ENCODE measurements around the gene DDX18.

Gene DDX18

DNA sequence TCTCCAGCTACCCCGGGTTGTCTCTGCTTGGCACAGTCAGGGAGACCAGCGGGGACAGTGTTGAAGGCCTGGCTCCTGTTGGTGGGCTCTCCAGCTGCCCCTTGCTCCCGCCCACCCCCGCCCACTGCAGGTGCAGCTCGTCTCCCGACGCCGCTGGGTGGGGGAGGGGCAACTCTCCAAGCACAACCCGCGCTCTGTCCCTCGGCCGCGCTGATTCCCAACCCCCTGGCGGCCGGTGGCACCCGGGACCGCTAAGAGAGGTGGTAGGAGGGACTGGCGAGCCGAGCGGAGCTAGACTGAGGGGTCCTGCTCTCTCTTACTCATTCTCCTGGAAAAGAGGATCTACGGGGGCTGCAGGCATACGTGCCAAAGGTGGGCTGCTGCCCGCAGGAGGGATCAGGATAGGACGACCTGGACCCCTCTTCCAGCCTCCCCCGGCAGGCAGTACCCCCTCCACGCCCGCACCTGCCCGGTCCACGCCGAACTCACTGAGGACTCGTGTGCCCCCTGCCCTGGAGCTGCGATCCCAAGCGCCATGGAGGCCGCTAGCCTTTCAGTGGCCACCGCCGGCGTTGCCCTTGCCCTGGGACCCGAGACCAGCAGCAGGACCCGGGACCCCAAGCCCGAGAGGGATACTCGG, 44.5 kb downstream of the DDX18 start:
- Histone ChIP-seq H3K9me3 (ENCODE audit: insufficient read depth, low read depth, low read length) (no peaks in the 10 kb centered on the region), H3K4me3 (ENCODE audit: low read length) (no peak overlapping the region; the same call in 1 of the 2 replicates), H3K27ac (ENCODE audit: low read length) (no peak overlapping the region), H3K36me3 (ENCODE audit: insufficient read depth, low read depth, low read length) (no peaks in the 10 kb centered on the region), H3K4me1 (ENCODE audit: insufficient read depth, low read length) (peaks cover 3% of the 10 kb centered on the region; the same call in 1 of the 2 replicates), H3K9ac (ENCODE audit: low read depth, low read length) (no peak overlapping the region), H3K27me3 (ENCODE audit: insufficient read depth, low read length) (peaks cover 14% of the 10 kb centered on the region; the same call in 1 of the 2 replicates)

DNA sequence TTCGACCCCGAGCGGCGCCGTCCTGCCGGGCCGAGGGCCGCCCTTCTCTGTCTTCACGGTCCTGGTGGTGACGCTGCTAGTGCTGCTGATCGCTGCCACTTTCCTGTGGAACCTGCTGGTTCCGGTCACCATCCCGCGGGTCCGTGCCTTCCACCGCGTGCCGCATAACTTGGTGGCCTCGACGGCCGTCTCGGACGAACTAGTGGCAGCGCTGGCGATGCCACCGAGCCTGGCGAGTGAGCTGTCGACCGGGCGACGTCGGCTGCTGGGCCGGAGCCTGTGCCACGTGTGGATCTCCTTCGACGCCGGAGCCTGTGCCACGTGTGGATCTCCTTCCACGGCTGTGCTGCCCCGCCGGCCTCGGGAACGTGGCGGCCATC, 45.0 kb downstream of the DDX18 start:
- peaks cover 14% of the 10 kb centered on the region; the same call in 1 of the 2 replicates for H3K27me3 ChIP-seq (ENCODE audit: insufficient read depth, low read length)
- no peak overlapping the region for H3K4me3 ChIP-seq (ENCODE audit: low read length)
- H3K9ac ChIP-seq (ENCODE audit: low read depth, low read length), result no peak overlapping the region

DNA sequence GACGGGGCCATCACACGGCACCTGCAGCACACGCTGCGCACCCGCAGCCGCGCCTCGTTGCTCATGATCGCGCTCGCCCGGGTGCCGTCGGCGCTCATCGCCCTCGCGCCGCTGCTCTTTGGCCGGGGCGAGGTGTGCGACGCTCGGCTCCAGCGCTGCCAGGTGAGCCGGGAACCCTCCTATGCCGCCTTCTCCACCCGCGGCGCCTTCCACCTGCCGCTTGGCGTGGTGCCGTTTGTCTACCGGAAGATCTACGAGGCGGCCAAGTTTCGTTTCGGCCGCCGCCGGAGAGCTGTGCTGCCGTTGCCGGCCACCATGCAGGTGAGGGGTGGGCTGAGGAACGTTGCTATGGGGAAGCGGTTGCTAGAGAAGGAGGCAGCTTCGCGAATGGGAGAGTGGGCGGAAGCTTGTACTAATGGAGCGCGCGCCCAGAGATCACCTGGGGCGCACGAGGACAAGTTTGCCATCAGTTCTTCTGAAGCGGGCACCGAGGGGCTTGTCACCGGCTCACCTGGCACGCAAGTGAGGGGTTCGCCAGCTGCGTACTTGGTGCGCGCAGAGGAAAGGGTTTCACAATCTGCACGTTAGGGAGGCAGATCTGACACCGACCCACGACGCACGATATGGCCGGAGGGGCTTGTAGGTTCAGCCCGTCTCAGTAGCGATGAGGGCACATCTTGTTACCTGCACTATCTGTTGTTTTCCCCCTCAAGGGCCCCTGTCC, 45.6 kb downstream of the DDX18 start:
- no peak overlapping the region for H3K4me3 ChIP-seq (ENCODE audit: low read length)
- H3K9me3 ChIP-seq (ENCODE audit: insufficient read depth, low read depth, low read length), result no peaks in the 10 kb centered on the region
- H3K27ac ChIP-seq (ENCODE audit: low read length), result no peak overlapping the region
- peaks cover 3% of the 10 kb centered on the region; the same call in 1 of the 2 replicates for H3K4me1 ChIP-seq (ENCODE audit: insufficient read depth, low read length)
- no peak overlapping the region for H3K9ac ChIP-seq (ENCODE audit: low read depth, low read length)
- H3K27me3 ChIP-seq (ENCODE audit: insufficient read depth, low read length), result peaks cover 14% of the 10 kb centered on the region; the same call in 1 of the 2 replicates
- H3K36me3 ChIP-seq (ENCODE audit: insufficient read depth, low read depth, low read length), result no peaks in the 10 kb centered on the region

More for the DNA sequence above, 45.0 kb downstream of the DDX18 start:
- H3K9me3 ChIP-seq (ENCODE audit: insufficient read depth, low read depth, low read length), result no peaks in the 10 kb centered on the region
- peaks cover 3% of the 10 kb centered on the region; the same call in 1 of the 2 replicates for H3K4me1 ChIP-seq (ENCODE audit: insufficient read depth, low read length)
- H3K36me3 ChIP-seq (ENCODE audit: insufficient read depth, low read depth, low read length), result no peaks in the 10 kb centered on the region
- H3K27ac ChIP-seq (ENCODE audit: low read length), result no peak overlapping the region

- Histone ChIP-seq H3K4me1 (ENCODE audit: insufficient read depth, low read length) (no peaks in the 10 kb centered on the region), H3K9ac (ENCODE audit: low read depth, low read length) (no peak overlapping the region), H3K36me3 (ENCODE audit: insufficient read depth, low read depth, low read length) (no peaks in the 10 kb centered on the region), H3K27me3 (ENCODE audit: insufficient read depth, low read length) (peaks cover 14% of the 10 kb centered on the region; the same call in 1 of the 2 replicates), H3K4me3 (ENCODE audit: low read length) (no peak overlapping the region), H3K27ac (ENCODE audit: low read length) (no peak overlapping the region), H3K9me3 (ENCODE audit: insufficient read depth, low read depth, low read length) (no peaks in the 10 kb centered on the region)
Measured at GRCh38 chr2:117862459-117862858, 48.0 kb downstream of the DDX18 start.

GRCh38 chr2:117875786-117876185, 61.3 kb downstream of the DDX18 start:
- no peaks in the 10 kb centered on the region for H3K27me3 ChIP-seq (ENCODE audit: insufficient read depth, low read length)
- H3K4me1 ChIP-seq (ENCODE audit: insufficient read depth, low read length), result no peaks in the 10 kb centered on the region
- H3K9ac ChIP-seq (ENCODE audit: low read depth, low read length), result no peak overlapping the region
- H3K27ac ChIP-seq (ENCODE audit: low read length), result no peak overlapping the region
- no peaks in the 10 kb centered on the region for H3K9me3 ChIP-seq (ENCODE audit: insufficient read depth, low read depth, low read length)
- H3K36me3 ChIP-seq (ENCODE audit: insufficient read depth, low read depth, low read length), result no peaks in the 10 kb centered on the region
- H3K4me3 ChIP-seq (ENCODE audit: low read length), result no peak overlapping the region

GRCh38 chr2:117879003-117879402, 64.5 kb downstream of the DDX18 start:
- Histone ChIP-seq H3K4me3 (ENCODE audit: low read length) (no peak overlapping the region), H3K4me1 (ENCODE audit: insufficient read depth, low read length) (no peaks in the 10 kb centered on the region)

More at GRCh38 chr2:117879003-117879402, 64.5 kb downstream of the DDX18 start:
- Histone ChIP-seq H3K27me3 (ENCODE audit: insufficient read depth, low read length) (no peaks in the 10 kb centered on the region), H3K9ac (ENCODE audit: low read depth, low read length) (no peak overlapping the region), H3K27ac (ENCODE audit: low read length) (no peak overlapping the region), H3K36me3 (ENCODE audit: insufficient read depth, low read depth, low read length) (no peaks in the 10 kb centered on the region), H3K9me3 (ENCODE audit: insufficient read depth, low read depth, low read length) (peaks cover 18% of the 10 kb centered on the region; the same call in 1 of the 2 replicates)

All from iPS-20b (cell line).